GM21367 (cell line): Measurements from ENCODE around the gene ZDHHC17.
"Not testable (repeated sequence)": the region's sequence is repeated elsewhere in the genome, so short reads cannot be mapped to it uniquely, and the experiment has no call there.

Experiments
- ATAC-seq: cut with Tn5 transposase; IDR thresholded peaks from one replicate; pipeline ENCODE4 v1.9.1; 2021; ENCODE audit not compliant: unreplicated experiment

The ZDHHC17 gene

GRCh38 chr12:76766161-76766560, 2.2 kb downstream of the ZDHHC17 start:
- no peak for ATAC-seq

GRCh38 chr12:76768576-76768975, 4.7 kb downstream of the ZDHHC17 start:
- ATAC-seq, result no peak

- peak; percentile 99 for ATAC-seq
Observed at GRCh38 chr12:76777765-76778216, 13.9 kb downstream of the ZDHHC17 start.

GRCh38 chr12:76778364-76778763, 14.4 kb downstream of the ZDHHC17 start:
- ATAC-seq, result no peak

- not testable (repeated sequence) for ATAC-seq
Observed at GRCh38 chr12:76779310-76779709, 15.4 kb downstream of the ZDHHC17 start.

GRCh38 chr12:76781321-76781720, 17.4 kb downstream of the ZDHHC17 start:
- ATAC-seq, result no peak

GRCh38 chr12:76782526-76782925, 18.6 kb downstream of the ZDHHC17 start:
- ATAC-seq, result no peak

DNA sequence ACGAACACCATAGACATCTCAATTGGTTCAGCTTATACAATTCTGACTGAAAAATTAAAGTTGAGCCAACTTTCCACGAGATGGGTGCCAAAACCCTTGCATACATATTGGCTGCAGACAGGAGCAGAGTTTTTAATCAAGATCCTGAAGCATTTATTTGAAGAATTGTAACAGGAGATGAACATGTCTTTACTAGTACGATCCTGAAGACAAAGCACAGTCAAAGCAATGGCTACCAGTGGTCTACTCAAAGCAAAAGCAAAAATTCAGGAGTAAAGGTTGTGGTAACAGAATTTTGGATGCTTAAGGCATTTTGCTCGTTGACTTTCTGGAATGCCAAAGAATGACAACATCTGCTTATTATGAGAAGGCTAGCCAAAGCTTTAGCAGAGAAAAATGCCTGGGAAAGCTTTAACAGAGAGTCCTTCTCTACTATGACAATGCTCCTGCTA, 20.7 kb downstream of the ZDHHC17 start:
- ATAC-seq, result no peak

- ATAC-seq, result no peak
Observed at GRCh38 chr12:76785407-76785806, 21.5 kb downstream of the ZDHHC17 start.

- ATAC-seq, result no peak
Observed at GRCh38 chr12:76786986-76787385, 23.1 kb downstream of the ZDHHC17 start.

- ATAC-seq, result no peak
Observed at GRCh38 chr12:76787689-76788088, 23.8 kb downstream of the ZDHHC17 start.

GRCh38 chr12:76789335-76790050, 25.6 kb downstream of the ZDHHC17 start:
- no peak for ATAC-seq

DNA sequence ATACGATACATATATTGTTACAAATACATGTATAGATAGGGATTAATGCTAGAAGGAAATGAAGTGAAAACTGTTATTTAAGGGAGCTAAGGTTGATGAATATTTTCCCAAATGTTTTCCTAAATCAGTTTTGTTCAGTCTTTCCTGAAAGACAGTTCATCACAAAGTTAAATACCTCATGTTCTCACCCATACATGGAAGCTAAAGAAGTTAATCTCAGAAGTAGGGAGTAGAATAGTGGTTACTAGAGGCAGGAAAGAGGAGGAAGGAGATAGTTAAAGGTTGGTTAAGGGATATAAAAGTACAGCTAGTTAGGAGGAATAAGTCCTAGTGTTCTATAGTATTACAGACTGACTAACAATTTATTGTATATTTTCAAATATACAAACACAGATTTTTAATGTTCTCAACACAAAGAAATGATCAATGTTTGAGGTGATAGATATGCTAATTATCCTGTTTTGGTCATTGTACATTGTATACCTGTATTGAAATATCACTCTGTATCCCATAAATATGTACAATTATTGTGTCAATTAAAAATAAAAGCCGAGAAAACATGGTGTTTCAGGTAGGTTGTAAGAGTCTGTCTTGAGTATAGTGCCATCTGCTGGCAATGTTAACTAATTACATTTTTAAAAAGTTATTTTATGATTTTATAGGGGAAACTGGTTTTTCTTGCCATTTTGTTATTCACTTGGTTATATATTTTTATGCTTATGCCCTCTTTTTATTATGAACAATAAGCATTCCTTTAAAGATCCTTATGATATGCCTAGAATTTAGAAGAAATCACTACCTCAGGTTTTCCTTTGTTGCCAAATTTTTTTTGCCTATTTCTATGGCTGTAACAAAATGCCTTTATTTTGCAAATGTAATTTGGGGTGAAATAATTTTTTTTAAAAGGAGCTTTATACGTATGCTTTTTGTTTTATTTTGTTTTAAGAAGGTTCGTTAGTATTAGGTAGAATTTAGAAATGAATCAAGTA, 26.9 kb downstream of the ZDHHC17 start:
- ATAC-seq, result no peak

DNA sequence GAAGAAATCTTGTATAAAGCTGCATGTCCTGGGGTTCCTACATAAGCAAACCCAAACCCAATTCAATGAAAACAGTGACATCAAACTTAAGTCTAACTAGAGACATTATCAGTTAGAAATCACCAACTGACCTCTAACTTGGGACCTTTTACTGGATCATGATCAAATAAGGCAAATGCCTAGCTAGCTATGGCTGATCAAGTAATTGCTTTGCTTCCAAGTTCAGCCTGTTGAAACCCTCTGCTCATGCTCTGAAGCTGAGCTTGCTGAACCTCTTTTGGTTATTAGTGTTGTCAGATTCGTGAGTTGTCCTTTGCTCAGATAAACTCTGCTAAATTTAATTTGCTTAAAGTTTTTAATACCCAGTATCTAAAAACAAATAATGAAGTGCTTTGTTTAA, 28.9 kb downstream of the ZDHHC17 start:
- ATAC-seq, result no peak

- no peak for ATAC-seq
Observed at GRCh38 chr12:76798864-76799263, 34.9 kb downstream of the ZDHHC17 start.

- no peak for ATAC-seq
Observed at GRCh38 chr12:76799362-76799761, 35.4 kb downstream of the ZDHHC17 start.

DNA sequence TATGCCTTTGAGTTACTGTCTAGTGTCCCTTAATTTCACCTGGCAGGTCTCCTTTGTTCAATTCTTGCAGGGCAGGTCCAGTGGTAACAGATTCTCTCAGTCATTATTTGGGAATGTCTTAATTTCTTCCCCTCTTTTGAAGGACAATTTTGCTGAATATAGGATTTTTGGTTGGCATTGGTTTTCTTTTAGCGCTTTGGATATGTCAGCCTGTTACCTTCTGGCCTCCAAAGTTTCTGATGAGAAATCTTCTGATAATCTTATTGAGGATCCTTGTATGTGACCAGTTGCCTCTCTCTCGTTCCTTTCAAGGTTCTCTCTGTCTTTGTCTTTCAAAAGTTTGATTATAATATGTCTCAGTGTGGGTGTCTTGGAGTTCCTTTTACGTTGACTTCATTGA, 38.1 kb downstream of the ZDHHC17 start:
- no peak for ATAC-seq

DNA sequence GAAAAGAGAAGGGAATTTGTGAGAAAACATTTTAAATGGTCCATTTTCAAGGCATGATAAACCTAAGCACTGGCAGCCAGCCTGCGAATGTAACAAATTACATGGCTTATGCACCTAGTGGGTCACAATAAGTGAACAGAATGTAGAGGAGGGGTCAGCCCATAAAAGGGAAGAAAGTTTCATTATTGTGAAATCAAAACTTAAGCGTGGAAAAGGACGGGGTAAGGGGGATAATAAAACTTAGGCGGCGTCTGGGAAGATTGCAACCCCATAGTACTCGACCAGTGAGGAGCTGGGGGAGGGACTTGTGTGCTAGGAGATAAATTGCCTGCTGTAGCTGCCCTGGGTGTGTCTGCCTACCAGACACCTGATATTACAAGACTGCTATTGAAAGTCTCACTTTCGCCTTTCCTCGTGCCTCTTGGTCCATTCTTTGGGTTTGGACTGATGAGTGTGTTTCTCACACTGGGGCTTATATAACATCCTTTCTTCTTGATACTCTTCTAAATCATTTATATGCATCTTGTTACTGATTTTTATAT, 40.6 kb downstream of the ZDHHC17 start:
- no peak for ATAC-seq

- no peak for ATAC-seq
Observed at GRCh38 chr12:76810671-76811419, 46.9 kb downstream of the ZDHHC17 start.

DNA sequence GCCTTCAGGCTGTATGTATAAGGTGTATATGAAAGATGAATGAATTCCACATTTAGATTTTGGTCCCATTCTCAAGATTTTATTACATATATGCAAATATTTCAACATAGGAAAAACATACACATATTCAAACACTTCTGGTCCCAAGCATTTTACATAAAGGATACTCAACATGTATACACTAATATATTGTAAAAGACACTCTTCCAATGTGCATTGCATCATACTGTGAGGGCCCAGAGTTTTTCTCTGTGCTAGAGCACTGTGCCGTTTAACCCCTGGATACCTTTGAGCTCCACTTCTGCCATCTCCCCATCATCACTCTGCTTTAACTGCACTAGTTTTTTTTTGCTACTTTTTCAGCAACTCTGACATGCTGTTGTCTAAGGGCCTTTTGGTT, 48.1 kb downstream of the ZDHHC17 start:
- no peak for ATAC-seq

GRCh38 chr12:76813265-76813664, 49.4 kb downstream of the ZDHHC17 start:
- no peak for ATAC-seq
